SU-DHL-6 (cell line): ENCODE measurements around the gene CERK.

ENCODE experiments used
- H2AFZ ChIP-seq: fragments of 200-600 bp; sonication (generic); 2 replicates; pipeline ENCODE4 v1.6.1; 2014; ENCODE audit warnings: low read depth, mild to moderate bottlenecking, moderate library complexity, mixed read lengths, antibody characterized with exemption, low read length; ENCODE audit not compliant: severe bottlenecking
- H3F3A ChIP-seq: fragments of 200-600 bp; shearing (Covaris generic); 2 replicates; pipeline ENCODE4 v1.6.0; 2016; ENCODE audit warnings: antibody characterized with exemption, mild to moderate bottlenecking; ENCODE audit not compliant: insufficient read depth
- H3K27ac ChIP-seq: fragments of 200-600 bp; sonication (generic); 2 replicates; pipeline ENCODE4 v1.5.1; 2016; ENCODE audit warnings: low read depth, mild to moderate bottlenecking, low read length, moderate library complexity, mixed read lengths
- H3K27me3 ChIP-seq: fragments of 200-600 bp; sonication (generic), shearing (Covaris generic); 2 replicates; pipeline ENCODE4 v1.6.0; 2014; ENCODE audit warnings: mild to moderate bottlenecking, low read length
- H3K36me3 ChIP-seq: fragments of 200-600 bp; sonication (generic); 2 replicates; pipeline ENCODE4 v1.6.1; 2014; ENCODE audit warnings: mild to moderate bottlenecking, low read length, mixed read lengths
- H3K4me2 ChIP-seq: fragments of 300-600, 200-600 bp; shearing (Covaris generic), sonication (generic); 2 replicates; pipeline ENCODE4 v1.6.0; 2014; ENCODE audit warnings: low read length, low read depth, mild to moderate bottlenecking; ENCODE audit not compliant: poor library complexity, severe bottlenecking
- H3K4me3 ChIP-seq: fragments of 200-600 bp; sonication (generic); 2 replicates; pipeline ENCODE4 v1.5.1; 2014; ENCODE audit warnings: antibody characterized with exemption, low read length, mild to moderate bottlenecking, mixed read lengths; ENCODE audit not compliant: insufficient read depth, poor library complexity, severe bottlenecking
- H3K79me2 ChIP-seq: fragments of 200-600 bp; sonication (generic); 2 replicates; pipeline ENCODE4 v1.6.1; 2014; ENCODE audit warnings: mild to moderate bottlenecking, low read length, moderate library complexity; ENCODE audit not compliant: insufficient read depth
- H3K9ac ChIP-seq: fragments of 200-600 bp; sonication (generic); 2 replicates; pipeline ENCODE4 v1.7.0; 2014; ENCODE audit warnings: mild to moderate bottlenecking, low read length
- H3K9me2 ChIP-seq: fragments of 200-600 bp; sonication (generic); replicated peaks from 2 replicates; pipeline ENCODE4 v1.6.1; 2014; ENCODE audit warnings: low read length; ENCODE audit not compliant: insufficient read depth
- H3K9me3 ChIP-seq: fragments of 200-600 bp; sonication (generic); 2 replicates; pipeline ENCODE4 v1.6.1; 2014; ENCODE audit warnings: low read length, mixed read lengths; ENCODE audit not compliant: insufficient read depth
- H4K20me1 ChIP-seq: fragments of 200-600 bp; sonication (generic); 2 replicates; pipeline ENCODE4 v1.6.1; 2014; ENCODE audit warnings: low read depth, mild to moderate bottlenecking, antibody characterized with exemption, low read length, moderate library complexity, mixed read lengths
- EZH2phosphoT487 ChIP-seq: fragments of 200-600 bp; sonication (generic), shearing (Covaris generic); conservative IDR thresholded peaks from 2 replicates; pipeline ENCODE4 v1.6.1; 2018; ENCODE audit warnings: mild to moderate bottlenecking, antibody characterized with exemption, low read length, moderate library complexity, mixed read lengths
- TF ChIP-seq, protein P1 (sequence below): fragments of 200-600 bp; sonication (generic); IDR thresholded peaks from one replicate; pipeline ENCODE4 v1.5.1; 2017; ENCODE audit warnings: antibody characterized with exemption, mild to moderate bottlenecking, low read length, moderate library complexity; ENCODE audit not compliant: insufficient read depth, poor library complexity, severe bottlenecking

CERK gene

DNA sequence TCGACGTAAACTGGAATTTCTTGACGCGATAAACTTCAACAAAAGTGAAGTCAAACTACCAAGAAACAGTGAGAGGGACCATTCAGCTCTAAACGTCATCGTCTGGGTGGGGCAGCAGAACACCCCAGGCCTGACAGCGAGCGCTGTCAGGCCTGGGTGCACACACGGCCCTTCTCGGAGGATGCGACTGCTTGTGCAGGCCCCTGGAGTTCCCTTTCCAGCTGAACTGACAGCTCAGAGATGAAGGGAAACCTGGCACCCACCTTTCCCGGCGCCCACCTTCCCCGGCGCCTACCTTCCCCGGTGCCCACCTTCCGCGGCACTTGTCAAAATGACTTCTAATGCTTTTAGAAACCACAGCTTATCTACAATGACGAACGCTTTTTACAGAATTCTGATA lies 47.9 kb downstream of the CERK start:
- H3K9me3 ChIP-seq: no peaks in the 10 kb centered on the region
- H3F3A ChIP-seq: no peaks in the 10 kb centered on the region
- H3K27ac ChIP-seq: no peak overlapping the region
- TF ChIP-seq, protein P1, sequence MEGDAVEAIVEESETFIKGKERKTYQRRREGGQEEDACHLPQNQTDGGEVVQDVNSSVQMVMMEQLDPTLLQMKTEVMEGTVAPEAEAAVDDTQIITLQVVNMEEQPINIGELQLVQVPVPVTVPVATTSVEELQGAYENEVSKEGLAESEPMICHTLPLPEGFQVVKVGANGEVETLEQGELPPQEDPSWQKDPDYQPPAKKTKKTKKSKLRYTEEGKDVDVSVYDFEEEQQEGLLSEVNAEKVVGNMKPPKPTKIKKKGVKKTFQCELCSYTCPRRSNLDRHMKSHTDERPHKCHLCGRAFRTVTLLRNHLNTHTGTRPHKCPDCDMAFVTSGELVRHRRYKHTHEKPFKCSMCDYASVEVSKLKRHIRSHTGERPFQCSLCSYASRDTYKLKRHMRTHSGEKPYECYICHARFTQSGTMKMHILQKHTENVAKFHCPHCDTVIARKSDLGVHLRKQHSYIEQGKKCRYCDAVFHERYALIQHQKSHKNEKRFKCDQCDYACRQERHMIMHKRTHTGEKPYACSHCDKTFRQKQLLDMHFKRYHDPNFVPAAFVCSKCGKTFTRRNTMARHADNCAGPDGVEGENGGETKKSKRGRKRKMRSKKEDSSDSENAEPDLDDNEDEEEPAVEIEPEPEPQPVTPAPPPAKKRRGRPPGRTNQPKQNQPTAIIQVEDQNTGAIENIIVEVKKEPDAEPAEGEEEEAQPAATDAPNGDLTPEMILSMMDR: no peak
- no peak for TF ChIP-seq EZH2phosphoT487
- H3K79me2 ChIP-seq: no peaks in the 10 kb centered on the region
- H3K9ac ChIP-seq: no peak overlapping the region
- no peak overlapping the region for H2AFZ ChIP-seq
- H3K4me2 ChIP-seq: no peak overlapping the region
- no peak overlapping the region for H3K4me3 ChIP-seq
- no peaks in the 10 kb centered on the region for H4K20me1 ChIP-seq
- H3K9me2 ChIP-seq: no peaks in the 10 kb centered on the region
- H3K36me3 ChIP-seq: no peaks in the 10 kb centered on the region
- no peaks in the 10 kb centered on the region for H3K27me3 ChIP-seq

DNA sequence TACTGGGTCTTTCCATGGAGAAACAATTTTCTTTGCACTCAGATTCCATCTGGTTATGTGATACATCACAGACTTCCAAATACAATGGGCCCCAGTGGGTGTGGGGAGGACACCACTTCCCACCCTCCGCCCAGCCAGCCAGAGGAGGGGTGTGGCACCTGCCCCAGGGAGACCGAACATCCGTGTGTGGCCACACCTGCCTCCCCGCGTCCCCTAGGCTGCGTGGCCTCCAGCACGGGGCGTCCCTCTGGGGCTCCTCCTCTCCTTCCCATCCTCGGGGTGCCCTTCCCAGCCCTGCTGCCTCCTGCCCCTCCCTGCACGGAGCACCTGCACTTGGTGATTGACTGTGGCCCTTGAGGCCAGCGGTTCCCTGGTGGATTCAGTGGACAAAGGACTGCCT lies 49.1 kb downstream of the CERK start:
- H3K27me3 ChIP-seq: no peaks in the 10 kb centered on the region
- H3K36me3 ChIP-seq: no peaks in the 10 kb centered on the region
- H3K9ac ChIP-seq: no peak overlapping the region
- no peaks in the 10 kb centered on the region for H3K9me3 ChIP-seq
- H3F3A ChIP-seq: peaks cover 4% of the 10 kb centered on the region
- no peak overlapping the region for H3K4me3 ChIP-seq
- no peak overlapping the region for H3K27ac ChIP-seq
- H3K79me2 ChIP-seq: no peaks in the 10 kb centered on the region
- no peaks in the 10 kb centered on the region for H4K20me1 ChIP-seq
- H3K9me2 ChIP-seq: no peaks in the 10 kb centered on the region
- no peak overlapping the region for H2AFZ ChIP-seq
- TF ChIP-seq, protein P1: no peak
- TF ChIP-seq EZH2phosphoT487: no peak
- no peak overlapping the region for H3K4me2 ChIP-seq

DNA sequence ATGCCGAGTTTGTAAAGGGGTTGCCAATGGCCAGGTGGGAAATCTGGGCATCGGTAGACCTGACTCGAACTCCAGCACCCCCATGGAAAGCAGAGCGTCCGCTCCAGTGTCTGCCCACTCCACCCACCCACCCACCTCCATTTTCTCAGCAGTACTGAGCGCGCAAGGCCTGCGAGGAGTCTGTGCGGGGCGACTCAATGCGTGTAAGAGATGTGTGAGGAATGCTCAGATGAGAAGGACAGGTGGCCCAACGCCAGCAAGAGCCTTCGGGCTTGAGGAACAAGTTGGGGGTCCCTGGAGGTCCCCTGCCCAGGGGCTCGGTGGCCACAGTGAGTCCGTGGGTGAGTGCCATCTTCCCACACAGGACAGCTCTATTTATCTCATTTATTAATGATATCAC lies 50.6 kb downstream of the CERK start:
- Histone ChIP-seq H3K36me3 (no peaks in the 10 kb centered on the region), H2AFZ (no peak overlapping the region), H3K9me2 (no peaks in the 10 kb centered on the region), H4K20me1 (no peaks in the 10 kb centered on the region), H3K4me2 (no peak overlapping the region), H3K9me3 (no peaks in the 10 kb centered on the region), H3K4me3 (no peak overlapping the region), H3K79me2 (no peaks in the 10 kb centered on the region), H3K27me3 (no peaks in the 10 kb centered on the region), H3F3A (peaks cover 4% of the 10 kb centered on the region), H3K27ac (no peak overlapping the region), H3K9ac (no peak overlapping the region)
- TF ChIP-seq, protein P1: no peak
- no peak for TF ChIP-seq EZH2phosphoT487
